Brain microvascular endothelial cell (primary cell): ENCODE results near the gene ELL2.

Experiments
- DNase-seq: peaks from one replicate; pipeline ENCODE4 v3.0.0-alpha.2; 2020
- H3K27ac ChIP-seq: fragments of 250-450 bp; sonication (Bioruptor Pico); 2 replicates; pipeline ENCODE4 v1.5.1; 2020; ENCODE audit warnings: mild to moderate bottlenecking, moderate library complexity
- H3K27me3 ChIP-seq: fragments of 250-450 bp; sonication (Bioruptor Pico); replicated peaks from 2 replicates; pipeline ENCODE4 v1.5.1; 2020; ENCODE audit warnings: mild to moderate bottlenecking
- H3K36me3 ChIP-seq: fragments of 250-450 bp; sonication (Bioruptor Pico); replicated peaks from 2 replicates; pipeline ENCODE4 v1.5.1; 2020; ENCODE audit warnings: mild to moderate bottlenecking
- H3K4me3 ChIP-seq: 2 replicates; pipeline ENCODE4 v1.5.1; 2011; ENCODE audit warnings: low read depth, mild to moderate bottlenecking, control low read depth, low read length, moderate library complexity
- CTCF ChIP-seq: IDR thresholded peaks from 2 replicates; pipeline ENCODE4 v1.5.1; 2011; ENCODE audit warnings: low read depth, mild to moderate bottlenecking, moderate library complexity, low read length, control low read depth, inconsistent platforms; ENCODE audit errors: missing control alignments
- in situ Hi-C: cut with HindIII; loops from 2 replicates; pipeline ENCODE4 v1.10.0; 2017; ENCODE audit warnings: low sequenced_read_pairs, low pct_ligation_motif_present

Gene ELL2

GRCh38 chr5:95951916-95952315, 9.7 kb downstream of the ELL2 start:
- in situ Hi-C loops, result loop anchor here (10.0 kb wide), 1 partner anchor 383 kb away; no protein-coding TSS in a partner anchor

GRCh38 chr5:95949810-95950209, 11.8 kb downstream of the ELL2 start:
- Histone ChIP-seq H3K27me3 (no peaks in the 10 kb centered on the region), H3K27ac (no peak overlapping the region), H3K36me3 (no peaks in the 10 kb centered on the region), H3K4me3 (no peak overlapping the region)
- in situ Hi-C loops, result loop anchor here (10.0 kb wide), 1 partner anchor 385 kb away; no protein-coding TSS in a partner anchor
- no peak for DNase-seq
- no peak for TF ChIP-seq CTCF

More at GRCh38 chr5:95951916-95952315, 9.7 kb downstream of the ELL2 start:
- DNase-seq, result no peak
- Histone ChIP-seq H3K27me3 (no peaks in the 10 kb centered on the region), H3K36me3 (no peaks in the 10 kb centered on the region), H3K4me3 (no peak overlapping the region), H3K27ac (no peak overlapping the region)
- no peak for TF ChIP-seq CTCF

GRCh38 chr5:95948631-95949030, 13.0 kb downstream of the ELL2 start:
- no peak overlapping the region for H3K4me3 ChIP-seq
- DNase-seq, result no peak
- H3K27me3 ChIP-seq, result no peaks in the 10 kb centered on the region
- H3K36me3 ChIP-seq, result no peaks in the 10 kb centered on the region
- TF ChIP-seq CTCF, result no peak
- in situ Hi-C loops, result no loop called here
- H3K27ac ChIP-seq, result no peak overlapping the region

GRCh38 chr5:95946451-95946850, 15.2 kb downstream of the ELL2 start:
- in situ Hi-C loops, result no loop called here
- no peak for DNase-seq
- Histone ChIP-seq H3K27me3 (no peaks in the 10 kb centered on the region), H3K36me3 (no peaks in the 10 kb centered on the region), H3K4me3 (no peak overlapping the region), H3K27ac (no peak overlapping the region)
- TF ChIP-seq CTCF, result no peak

GRCh38 chr5:95942968-95943367, 18.7 kb downstream of the ELL2 start:
- no peak for TF ChIP-seq CTCF
- Histone ChIP-seq H3K27ac (no peak overlapping the region), H3K36me3 (no peaks in the 10 kb centered on the region), H3K27me3 (no peaks in the 10 kb centered on the region), H3K4me3 (no peak overlapping the region)
- in situ Hi-C loops, result no loop called here
- no peak for DNase-seq

GRCh38 chr5:95942414-95942813, 19.2 kb downstream of the ELL2 start:
- no peak for TF ChIP-seq CTCF
- DNase-seq, result no peak
- in situ Hi-C loops, result no loop called here
- Histone ChIP-seq H3K4me3 (no peak overlapping the region), H3K36me3 (no peaks in the 10 kb centered on the region), H3K27me3 (no peaks in the 10 kb centered on the region), H3K27ac (no peak overlapping the region)
